Lung (tissue), 12 donors: Measurements from ENCODE around the gene HOXB3. TPM values are rescaled to one million over a fixed set of nuclear protein-coding genes. Genes with fewer than 3 reads are reported as not detected.

Source experiments
- ATAC-seq: fragments of 200-7000 bp; cut with Tn5 transposase; one replicate; pipeline ENCODE4 v1.9.1; 2020; ENCODE audit warnings: moderate number of reproducible peaks; ENCODE audit not compliant: insufficient read depth, low FRiP score
- DNase-seq, 3 donors: peaks; one replicate each; pipeline ENCODE4 v3.0.0-alpha.2; 2013 to 2017
- H3K27ac ChIP-seq, 2 donors: one replicate each; pipeline ENCODE4 v1.5.1; 2013; ENCODE audit warnings: mild to moderate bottlenecking in 2 of 2, moderate library complexity in 2 of 2, control low read depth in 1 of 2, inconsistent platforms in 1 of 2, low read depth in 1 of 2, low read length in 1 of 2
- H3K27me3 ChIP-seq, 3 donors: one replicate each; pipeline ENCODE4 v1.5.1; 2013; ENCODE audit warnings: low read length in 2 of 3; ENCODE audit not compliant: control insufficient read depth in 3 of 3, insufficient read depth in 3 of 3
- H3K36me3 ChIP-seq, 4 donors: one replicate each; pipeline ENCODE4 v1.5.1; 2013; ENCODE audit warnings: low read length in 4 of 4, mild to moderate bottlenecking in 1 of 4, moderate library complexity in 1 of 4; ENCODE audit not compliant: control insufficient read depth in 4 of 4, insufficient read depth in 4 of 4
- H3K4me1 ChIP-seq, 5 donors: one replicate each; pipeline ENCODE4 v1.5.1; 2013; ENCODE audit warnings: low read length in 5 of 5, mild to moderate bottlenecking in 2 of 5, moderate library complexity in 1 of 5; ENCODE audit not compliant: control insufficient read depth in 5 of 5, insufficient read depth in 5 of 5
- H3K4me3 ChIP-seq: one replicate; pipeline ENCODE4 v1.5.1; 2013; ENCODE audit warnings: mild to moderate bottlenecking, control low read depth, moderate library complexity
- H3K9ac ChIP-seq, 2 donors: one replicate each; pipeline ENCODE4 v1.5.1; 2013; ENCODE audit warnings: low read length in 2 of 2, control low read depth in 1 of 2; ENCODE audit not compliant: insufficient read depth in 1 of 2
- H3K9me3 ChIP-seq, 4 donors: one replicate each; pipeline ENCODE4 v1.5.1; 2013; ENCODE audit warnings: low read length in 3 of 4, mild to moderate bottlenecking in 1 of 4, moderate library complexity in 1 of 4; ENCODE audit not compliant: control insufficient read depth in 4 of 4, insufficient read depth in 3 of 4
- CTCF ChIP-seq: IDR thresholded peaks from 2 replicates; pipeline ENCODE4 v1.5.1; 2012; ENCODE audit warnings: mild to moderate bottlenecking; ENCODE audit errors: control extremely low read depth, extremely low read depth
- WGBS, 2 donors: extraction: QIAGEN DNeasy Blood & Tissue Kit; methylation state at CpG; one replicate each; pipeline ENCODE4 v1.1.7; 2013; 5-methylcytosine and 5-hydroxymethylcytosine counted together
- polyA plus RNA-seq, 2 donors: library from polyadenylated mRNA; stranded (reverse); fragments of 200-250 nt; gene quantifications; one replicate each; pipeline ENCODE4 v1.2.1, GENCODE V29; 2013
- total RNA-seq, 2 donors: library from RNA; depleted of rRNA in 1 of 2; stranded (reverse); fragments of >200 nt in 1 of 2; gene quantifications; one replicate each; pipeline ENCODE4 v1.2.1, GENCODE V29; 2014 to 2021
- donor health status: control.
- donor health status: control.
- donor health status: Bipolar disorder and iron deficiency.
- donor health status: healthy.
- donor health status: DM: yes; HTN: yes; CAD: no.

Gene HOXB3
- total and polyA plus RNA-seq, 4 donors = 1.9 to 21.1 (median 6.7) TPM

- H3K4me1 ChIP-seq = peaks cover 0 to 2% (median 0%) of the 10 kb centered on the region in 5 donors
- no peak overlapping the region for H3K4me3 ChIP-seq
- no peak for TF ChIP-seq CTCF
- peaks cover 0 to 4% (median 0%) of the 10 kb centered on the region in 4 donors for H3K9me3 ChIP-seq
- H3K27me3 ChIP-seq = peaks cover 27 to 96% (median 96%) of the 10 kb centered on the region in 3 donors
- WGBS, 2 donors = 34 to 52% methylated on average over 15 of the region's 15 CpGs
- ATAC-seq = no peak
- no peak overlapping the region for H3K27ac ChIP-seq
- no peak overlapping the region for H3K9ac ChIP-seq
- no peaks in the 10 kb centered on the region for H3K36me3 ChIP-seq
- peak in 1 of 3 donors; percentile 13 for DNase-seq
Measured at GRCh38 chr17:48630925-48631692, 41.1 kb upstream of the HOXB3 start.

GRCh38 chr17:48630009-48630924, 40.2 kb upstream of the HOXB3 start:
- ATAC-seq (no peak), DNase-seq (peak in 1 of 3 donors; percentile 9)
- H3K4me1 ChIP-seq = peaks cover 0 to 9% (median 4%) of the 10 kb centered on the region in 5 donors
- H3K9ac ChIP-seq = no peak overlapping the region
- peaks cover 27 to 90% (median 89%) of the 10 kb centered on the region in 3 donors for H3K27me3 ChIP-seq
- no peak overlapping the region for H3K4me3 ChIP-seq
- no peaks in the 10 kb centered on the region for H3K36me3 ChIP-seq
- H3K27ac ChIP-seq = no peak overlapping the region
- TF ChIP-seq CTCF = no peak
- peaks cover 0 to 4% (median 0%) of the 10 kb centered on the region in 4 donors for H3K9me3 ChIP-seq
- WGBS, 2 donors = 44 to 67% methylated on average over 15 of the region's 15 CpGs

- peaks cover 0 to 14% (median 12%) of the 10 kb centered on the region in 5 donors for H3K4me1 ChIP-seq
- WGBS, 2 donors = 40 to 66% methylated on average over 5 of the region's 5 CpGs
- no peak for TF ChIP-seq CTCF
- H3K27me3 ChIP-seq = peaks cover 22 to 88% (median 84%) of the 10 kb centered on the region in 3 donors
- no peaks in the 10 kb centered on the region for H3K36me3 ChIP-seq
- H3K4me3 ChIP-seq = no peak overlapping the region
- DNase-seq (peak in 1 of 3 donors; percentile 2), ATAC-seq (no peak)
- no peak overlapping the region for H3K27ac ChIP-seq
- no peak overlapping the region for H3K9ac ChIP-seq
- peaks cover 0 to 4% (median 0%) of the 10 kb centered on the region in 4 donors for H3K9me3 ChIP-seq
Measured at GRCh38 chr17:48629411-48629759, 39.3 kb upstream of the HOXB3 start.
